ENCODE data around the gene NDUFA11. TPM values are rescaled to one million over a fixed set of nuclear protein-coding genes. Genes with fewer than 3 reads are reported as not detected.

Gene NDUFA11
- total RNA-seq, 2 experiments from 2014 or later, result 280 to 293 TPM

DNA sequence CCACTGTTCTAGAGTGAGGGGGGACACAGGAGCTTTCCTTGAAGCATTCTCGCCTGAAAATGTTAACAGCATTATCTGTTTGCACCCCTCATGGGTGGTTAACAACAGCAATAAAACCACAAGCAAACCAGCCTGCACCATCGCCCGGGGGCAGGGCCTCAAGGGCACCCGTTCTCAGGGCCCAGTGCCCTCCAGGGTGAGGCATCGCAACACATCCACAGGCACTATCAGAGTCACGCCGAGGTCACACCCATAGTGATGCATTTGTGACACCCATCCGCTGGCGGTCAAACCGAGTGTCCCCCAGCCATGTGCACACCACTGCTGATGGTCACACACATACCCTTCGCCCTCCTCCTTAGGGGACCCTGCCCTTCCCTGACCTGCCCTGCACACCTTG lies 37.8 kb downstream of the NDUFA11 start:
- no TSS peak for BruUV-seq (replicated peaks)
- H3K79me2 ChIP-seq (ENCODE audit: insufficient read depth, low read depth, low read length), result no peaks in the 10 kb centered on the region
- CTCF ChIA-PET (ENCODE audit: unreplicated experiment), result no interaction called here

DNA sequence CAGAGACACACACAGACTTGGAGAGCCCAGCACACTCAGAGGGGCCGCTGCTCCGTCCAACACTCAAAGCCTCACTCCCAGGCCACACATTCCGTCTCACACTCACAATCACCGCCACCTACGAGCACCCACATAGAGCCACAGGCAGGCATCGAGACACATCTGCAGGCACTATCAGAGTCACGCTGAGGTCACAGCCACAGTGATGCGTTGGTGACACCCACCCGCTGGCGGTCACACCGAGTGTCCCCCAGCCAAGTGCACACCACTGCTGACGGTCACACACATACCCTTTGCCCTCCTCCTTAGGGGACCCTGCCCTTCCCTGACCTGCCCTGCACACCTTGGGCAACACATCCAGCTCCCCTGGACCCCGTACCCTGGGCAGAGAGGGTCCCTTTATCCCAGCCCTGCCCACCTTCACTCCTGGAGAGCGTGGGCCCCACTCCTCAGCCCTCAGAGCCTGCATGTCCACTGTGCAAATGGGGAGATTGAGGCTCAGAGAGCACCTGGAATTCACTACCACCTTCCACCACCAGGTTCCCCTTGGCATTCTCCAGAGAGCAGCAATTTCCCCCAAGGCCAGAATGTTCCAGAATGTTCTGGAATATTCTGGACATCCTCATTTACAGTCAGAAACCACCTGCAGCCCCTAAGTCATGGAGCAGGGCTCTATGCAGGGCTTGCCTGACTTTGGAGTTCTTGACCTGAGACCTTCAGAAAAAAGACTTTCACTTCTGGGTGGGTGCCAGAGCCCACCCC lies 38.7 kb downstream of the NDUFA11 start:
- Histone ChIP-seq H3K9me3 (ENCODE audit: low read length) (no peaks in the 10 kb centered on the region), H3K27ac (ENCODE audit: low read depth, low read length, poor library complexity, severe bottlenecking) (no peak overlapping the region), H3K36me3 (ENCODE audit: insufficient read depth, low read length) (no peaks in the 10 kb centered on the region), H2AFZ (ENCODE audit: low read length) (no peak overlapping the region), H4K20me1 (ENCODE audit: insufficient read depth, low read length) (no peaks in the 10 kb centered on the region), H3K4me3 (ENCODE audit: low read depth, low read length, poor library complexity, severe bottlenecking) (no peak overlapping the region), H3K9me2 (ENCODE audit: insufficient read depth, low read length) (no peaks in the 10 kb centered on the region), H3K4me1 (ENCODE audit: insufficient read depth, low read length, poor library complexity, severe bottlenecking) (peaks cover 8% of the 10 kb centered on the region), H3K4me2 (ENCODE audit: low read length) (no peak overlapping the region), H3K79me2 (ENCODE audit: insufficient read depth, low read depth, low read length) (no peaks in the 10 kb centered on the region)
- ChIA-PET POLR2A (no interaction called here), CTCF (ENCODE audit: unreplicated experiment) (no interaction called here)
- DNase-seq (ENCODE audit: low spot score), result no peak
- BruUV-seq (replicated peaks), result no TSS peak
- TF ChIP-seq, protein P1, sequence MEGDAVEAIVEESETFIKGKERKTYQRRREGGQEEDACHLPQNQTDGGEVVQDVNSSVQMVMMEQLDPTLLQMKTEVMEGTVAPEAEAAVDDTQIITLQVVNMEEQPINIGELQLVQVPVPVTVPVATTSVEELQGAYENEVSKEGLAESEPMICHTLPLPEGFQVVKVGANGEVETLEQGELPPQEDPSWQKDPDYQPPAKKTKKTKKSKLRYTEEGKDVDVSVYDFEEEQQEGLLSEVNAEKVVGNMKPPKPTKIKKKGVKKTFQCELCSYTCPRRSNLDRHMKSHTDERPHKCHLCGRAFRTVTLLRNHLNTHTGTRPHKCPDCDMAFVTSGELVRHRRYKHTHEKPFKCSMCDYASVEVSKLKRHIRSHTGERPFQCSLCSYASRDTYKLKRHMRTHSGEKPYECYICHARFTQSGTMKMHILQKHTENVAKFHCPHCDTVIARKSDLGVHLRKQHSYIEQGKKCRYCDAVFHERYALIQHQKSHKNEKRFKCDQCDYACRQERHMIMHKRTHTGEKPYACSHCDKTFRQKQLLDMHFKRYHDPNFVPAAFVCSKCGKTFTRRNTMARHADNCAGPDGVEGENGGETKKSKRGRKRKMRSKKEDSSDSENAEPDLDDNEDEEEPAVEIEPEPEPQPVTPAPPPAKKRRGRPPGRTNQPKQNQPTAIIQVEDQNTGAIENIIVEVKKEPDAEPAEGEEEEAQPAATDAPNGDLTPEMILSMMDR (conservative IDR thresholded peaks at IDR 0.05; ENCODE audit: low read length), result no peak; the same call in 1 of the 2 replicates
- TF ChIP-seq EZH2phosphoT487 (IDR thresholded peaks at IDR 0.05; ENCODE audit: borderline replicate concordance, low read depth, low read length), result no peak
- intact Hi-C loops (cut with micrococcal nuclease; ENCODE audit: unreplicated experiment), result no loop called here

More for the DNA sequence above, 37.8 kb downstream of the NDUFA11 start:
- no peak for TF ChIP-seq EZH2phosphoT487 (IDR thresholded peaks at IDR 0.05; ENCODE audit: borderline replicate concordance, low read depth, low read length)
- TF ChIP-seq, protein P1 (conservative IDR thresholded peaks at IDR 0.05; ENCODE audit: low read length), result no peak
- no peak overlapping the region for H3K27ac ChIP-seq (ENCODE audit: low read depth, low read length, poor library complexity, severe bottlenecking)
- no peak overlapping the region for H2AFZ ChIP-seq (ENCODE audit: low read length)
- no peak overlapping the region for H3K4me3 ChIP-seq (ENCODE audit: low read depth, low read length, poor library complexity, severe bottlenecking)
- H4K20me1 ChIP-seq (ENCODE audit: insufficient read depth, low read length), result no peaks in the 10 kb centered on the region
- H3K9me3 ChIP-seq (ENCODE audit: low read length), result no peaks in the 10 kb centered on the region
- H3K4me2 ChIP-seq (ENCODE audit: low read length), result no peak overlapping the region
- intact Hi-C loops (cut with micrococcal nuclease; ENCODE audit: unreplicated experiment), result no loop called here
- peaks cover 8% of the 10 kb centered on the region for H3K4me1 ChIP-seq (ENCODE audit: insufficient read depth, low read length, poor library complexity, severe bottlenecking)
- POLR2A ChIA-PET, result no interaction called here
- H3K9me2 ChIP-seq (ENCODE audit: insufficient read depth, low read length), result no peaks in the 10 kb centered on the region
- no peak for DNase-seq (ENCODE audit: low spot score)
- no peaks in the 10 kb centered on the region for H3K36me3 ChIP-seq (ENCODE audit: insufficient read depth, low read length)

DNA sequence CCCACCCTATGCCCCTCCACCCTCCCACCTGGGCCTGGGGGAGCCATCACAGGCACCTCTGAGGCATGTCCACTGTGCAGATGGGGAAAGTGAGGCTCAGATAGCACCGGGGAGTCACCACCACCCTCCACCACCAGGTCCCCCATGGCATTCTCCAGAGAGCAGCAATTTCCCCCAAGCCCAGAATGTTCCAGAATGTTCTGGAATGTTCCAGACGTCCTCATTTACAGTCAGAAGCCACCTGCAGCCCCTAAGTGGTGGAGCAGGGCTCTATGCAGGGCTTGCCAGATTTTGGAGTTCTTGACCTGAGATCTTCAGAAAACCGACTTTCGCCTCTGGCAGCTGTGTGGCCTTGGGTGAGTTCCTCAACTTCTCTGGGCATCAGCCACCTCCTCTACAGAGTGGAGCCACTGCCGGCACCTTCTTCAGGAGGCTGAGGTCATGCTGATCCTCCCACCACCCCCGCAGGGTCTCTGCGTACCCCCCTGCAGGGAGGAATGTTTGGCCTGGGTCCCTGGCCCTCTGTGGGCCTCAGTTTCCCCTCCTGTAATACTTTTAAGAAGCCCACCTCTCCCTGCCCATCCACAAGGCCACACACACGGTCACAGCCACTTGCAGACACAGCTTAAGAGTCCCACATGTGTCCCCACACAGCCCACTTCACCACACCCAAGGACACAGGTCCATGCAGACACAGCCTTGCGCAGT lies 39.4 kb downstream of the NDUFA11 start:
- Histone ChIP-seq H3K27ac (ENCODE audit: low read depth, low read length, poor library complexity, severe bottlenecking) (no peak overlapping the region), H3K9me2 (ENCODE audit: insufficient read depth, low read length) (no peaks in the 10 kb centered on the region), H2AFZ (ENCODE audit: low read length) (no peak overlapping the region), H3K9me3 (ENCODE audit: low read length) (no peaks in the 10 kb centered on the region), H3K4me2 (ENCODE audit: low read length) (no peak overlapping the region), H3K36me3 (ENCODE audit: insufficient read depth, low read length) (no peaks in the 10 kb centered on the region), H3K4me3 (ENCODE audit: low read depth, low read length, poor library complexity, severe bottlenecking) (no peak overlapping the region), H3K79me2 (ENCODE audit: insufficient read depth, low read depth, low read length) (no peaks in the 10 kb centered on the region), H4K20me1 (ENCODE audit: insufficient read depth, low read length) (no peaks in the 10 kb centered on the region), H3K4me1 (ENCODE audit: insufficient read depth, low read length, poor library complexity, severe bottlenecking) (peaks cover 8% of the 10 kb centered on the region)
- intact Hi-C loops (cut with micrococcal nuclease; ENCODE audit: unreplicated experiment), result no loop called here
- no peak for DNase-seq (ENCODE audit: low spot score)
- CTCF ChIA-PET (ENCODE audit: unreplicated experiment), result no interaction called here
- POLR2A ChIA-PET, result no interaction called here
- no peak for TF ChIP-seq EZH2phosphoT487 (IDR thresholded peaks at IDR 0.05; ENCODE audit: borderline replicate concordance, low read depth, low read length)
- TF ChIP-seq, protein P1 (conservative IDR thresholded peaks at IDR 0.05; ENCODE audit: low read length), result no peak
- BruUV-seq (replicated peaks), result no TSS peak

All from OCI-LY7 (cell line).